Measurements from ENCODE around the gene AKR1D1. TPM values are rescaled to one million over a fixed set of nuclear protein-coding genes. Genes with fewer than 3 reads are reported as not detected.

Gene AKR1D1
- polyA plus RNA-seq, 4 donors, result 24.9 TPM; not detected in 3

DNA sequence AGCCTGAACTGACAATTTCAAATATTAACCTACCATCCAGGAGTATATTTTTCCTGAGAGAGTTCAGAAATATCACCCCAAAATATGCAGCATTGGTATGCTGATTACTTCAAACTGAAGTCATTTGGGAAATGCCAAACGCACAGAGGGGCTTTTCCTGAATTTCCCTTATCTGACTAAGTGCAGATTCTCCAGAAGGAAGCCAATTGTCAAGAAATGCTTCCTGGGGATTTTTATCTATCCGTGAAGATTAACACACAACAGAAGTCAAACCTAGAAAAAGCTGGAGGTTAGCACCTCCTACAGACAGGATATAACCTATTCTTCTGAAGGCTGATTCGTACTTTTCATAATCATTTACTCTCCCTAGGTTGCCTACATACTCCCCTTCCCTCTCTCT, 91.0 kb downstream of the AKR1D1 start:
- Histone ChIP-seq H3K9me3 (ENCODE audit: control insufficient read depth in 2 of 2, insufficient read depth in 1 of 2, low read depth in 1 of 2, low read length in 1 of 2) (peaks cover 0 to 12% of the 10 kb centered on the region in 2 donors), H3K4me3 (ENCODE audit: low read depth in 1 of 3, low read length in 3 of 3) (no peak overlapping the region), H3K4me1 (ENCODE audit: control insufficient read depth in 3 of 3, insufficient read depth in 2 of 3, low read depth in 1 of 3, low read length in 2 of 3) (no peaks in the 10 kb centered on the region), H3K27me3 (ENCODE audit: control insufficient read depth in 3 of 3, insufficient read depth in 3 of 3, low read length in 3 of 3) (no peaks in the 10 kb centered on the region), H3K27ac (ENCODE audit: low read depth in 1 of 3, low read length in 2 of 3) (no peak overlapping the region), H3K36me3 (ENCODE audit: control insufficient read depth in 3 of 3, insufficient read depth in 2 of 3, low read depth in 1 of 3, low read length in 3 of 3) (no peaks in the 10 kb centered on the region)
- DNase-seq (no peak), FAIRE-seq (no peak)
- WGBS, 3 donors, result 59 to 79% (median 61%) methylated on average over 3 of the region's 3 CpGs

- H3K27ac ChIP-seq (ENCODE audit: low read depth in 1 of 3, low read length in 2 of 3), result no peak overlapping the region
- no peaks in the 10 kb centered on the region for H3K4me1 ChIP-seq (ENCODE audit: control insufficient read depth in 3 of 3, insufficient read depth in 2 of 3, low read depth in 1 of 3, low read length in 2 of 3)
- DNase-seq, result no peak
- H3K36me3 ChIP-seq (ENCODE audit: control insufficient read depth in 3 of 3, insufficient read depth in 2 of 3, low read depth in 1 of 3, low read length in 3 of 3), result no peaks in the 10 kb centered on the region
- H3K4me3 ChIP-seq (ENCODE audit: low read depth in 1 of 3, low read length in 3 of 3), result no peak overlapping the region
- H3K27me3 ChIP-seq (ENCODE audit: control insufficient read depth in 3 of 3, insufficient read depth in 3 of 3, low read length in 3 of 3), result peaks cover 0 to under 1% (median 0%) of the 10 kb centered on the region in 3 donors
- WGBS, 3 donors, result 80 to 100% (median 89%) methylated on average over 1 of the region's 1 CpG
- peaks cover 0 to 12% of the 10 kb centered on the region in 2 donors for H3K9me3 ChIP-seq (ENCODE audit: control insufficient read depth in 2 of 2, insufficient read depth in 1 of 2, low read depth in 1 of 2, low read length in 1 of 2)
- no peak for FAIRE-seq
Measured at GRCh38 chr7:138167869-138168296, 91.6 kb downstream of the AKR1D1 start.

Other genes starting within 250 kb of the AKR1D1 start
- gene DGKI, start 229.5 kb upstream of the AKR1D1 start, polyA plus RNA-seq, result under 1 TPM in 2 of 4 donors, not detected in 2; 0.35 to 0.54 TPM
- 10 to 100 TPM in 3 of 4 donors, 1 to 10 TPM in 1; 8.9 to 52.5 (median 11.3) TPM for gene CREB3L2, start 74.4 kb upstream of the AKR1D1 start, polyA plus RNA-seq